ENCODE data around the gene CA7. TPM values are rescaled to one million over a fixed set of nuclear protein-coding genes. Genes with fewer than 3 reads are reported as not detected.

The CA7 gene
- total RNA-seq, 4 donors from 2014 or later, result 107 to 237 (median 152) TPM

- intact Hi-C loops (cut with DNase I; ENCODE audit: low total_unique reads), result no loop called here
- DNase-seq, result no peak
- 78 to 82% methylated on average over 3 to 4 of the region's 4 CpGs for WGBS, 2 donors (ENCODE audit: low coverage in 1 of 2)
- peaks cover 0 to 5% (median 2%) of the 10 kb centered on the region in 4 donors for H3K36me3 ChIP-seq
- H3K27ac ChIP-seq, result no peak overlapping the region
- TF ChIP-seq EP300 (IDR thresholded peaks at IDR 0.05; ENCODE audit: low read depth) (no peak), CTCF (IDR thresholded peaks at IDR 0.05) (no peak), POLR2AphosphoS5 (IDR thresholded peaks at IDR 0.05) (no peak), POLR2A (IDR thresholded peaks at IDR 0.05) (no peak)
- no peaks in the 10 kb centered on the region for H3K27me3 ChIP-seq
- H3K9me3 ChIP-seq, result no peaks in the 10 kb centered on the region
- H3K4me3 ChIP-seq, result no peak overlapping the region
- H3K4me1 ChIP-seq, result no peaks in the 10 kb centered on the region
- in situ Hi-C loops (cut with MboI; ENCODE audit: low pct_ligation_motif_present in 1 of 4, low pct_unique_long_range_greater_than_20kb in 1 of 4, low sequenced_read_pairs in 3 of 4), result no loop called here
These were observed 45.4 kb downstream of the CA7 start for GRCh38 chr16:66889622-66890021.

GRCh38 chr16:66890799-66891198 is 46.6 kb downstream of the CA7 start:
- in situ Hi-C loops (cut with MboI; ENCODE audit: low pct_ligation_motif_present in 1 of 4, low pct_unique_long_range_greater_than_20kb in 1 of 4, low sequenced_read_pairs in 3 of 4) (no loop called here), intact Hi-C loops (cut with DNase I; ENCODE audit: low total_unique reads) (no loop called here)
- H3K27me3 ChIP-seq, result no peaks in the 10 kb centered on the region
- H3K4me1 ChIP-seq, result peaks cover 0 to 6% (median 6%) of the 10 kb centered on the region in 4 donors
- WGBS, 2 donors (ENCODE audit: low coverage in 1 of 2), result 91 to 94% methylated on average over 1 to 2 of the region's 2 CpGs
- peaks cover 0 to 5% (median 0%) of the 10 kb centered on the region in 4 donors for H3K36me3 ChIP-seq
- no peak overlapping the region for H3K4me3 ChIP-seq
- no peak for DNase-seq
- TF ChIP-seq EP300 (IDR thresholded peaks at IDR 0.05; ENCODE audit: low read depth), result no peak
- no peak for TF ChIP-seq POLR2AphosphoS5 (IDR thresholded peaks at IDR 0.05)
- TF ChIP-seq CTCF (IDR thresholded peaks at IDR 0.05), result no peak
- no peak for TF ChIP-seq POLR2A (IDR thresholded peaks at IDR 0.05)
- H3K9me3 ChIP-seq, result no peaks in the 10 kb centered on the region
- H3K27ac ChIP-seq, result no peak overlapping the region

- Histone ChIP-seq H3K27ac (no peak overlapping the region), H3K36me3 (peaks cover 0 to 4% (median 0%) of the 10 kb centered on the region in 4 donors), H3K27me3 (no peaks in the 10 kb centered on the region), H3K9me3 (no peaks in the 10 kb centered on the region), H3K4me1 (peaks cover 0 to 12% (median 10%) of the 10 kb centered on the region in 4 donors), H3K4me3 (no peak overlapping the region)
- no peak for DNase-seq
- in situ Hi-C loops (cut with MboI; ENCODE audit: low pct_ligation_motif_present in 1 of 4, low pct_unique_long_range_greater_than_20kb in 1 of 4, low sequenced_read_pairs in 3 of 4) (no loop called here), intact Hi-C loops (cut with DNase I; ENCODE audit: low total_unique reads) (no loop called here)
- TF ChIP-seq EP300 (IDR thresholded peaks at IDR 0.05; ENCODE audit: low read depth) (no peak), POLR2AphosphoS5 (IDR thresholded peaks at IDR 0.05) (no peak), CTCF (IDR thresholded peaks at IDR 0.05) (no peak), POLR2A (IDR thresholded peaks at IDR 0.05) (no peak)
- WGBS, 2 donors (ENCODE audit: low coverage in 1 of 2), result 90% methylated on average over 4 of the region's 4 CpGs; no CpG with 5 or more reads in 1 of the 2 donors
These were observed 47.1 kb downstream of the CA7 start for GRCh38 chr16:66891360-66891759.

GRCh38 chr16:66891797-66892196 is 47.6 kb downstream of the CA7 start:
- intact Hi-C loops (cut with DNase I; ENCODE audit: low total_unique reads) (no loop called here), in situ Hi-C loops (cut with MboI; ENCODE audit: low pct_ligation_motif_present in 1 of 4, low pct_unique_long_range_greater_than_20kb in 1 of 4, low sequenced_read_pairs in 3 of 4) (no loop called here)
- H3K4me1 ChIP-seq, result peaks cover 0 to 14% (median 11%) of the 10 kb centered on the region in 4 donors
- 95 to 98% methylated on average over 6 of the region's 6 CpGs for WGBS, 2 donors (ENCODE audit: low coverage in 1 of 2)
- H3K4me3 ChIP-seq, result no peak overlapping the region
- DNase-seq, result no peak
- H3K36me3 ChIP-seq, result peaks cover 0 to under 1% (median 0%) of the 10 kb centered on the region in 4 donors
- TF ChIP-seq POLR2A (IDR thresholded peaks at IDR 0.05), result no peak
- TF ChIP-seq POLR2AphosphoS5 (IDR thresholded peaks at IDR 0.05), result no peak
- no peak for TF ChIP-seq EP300 (IDR thresholded peaks at IDR 0.05; ENCODE audit: low read depth)
- H3K9me3 ChIP-seq, result no peaks in the 10 kb centered on the region
- no peaks in the 10 kb centered on the region for H3K27me3 ChIP-seq
- no peak overlapping the region for H3K27ac ChIP-seq

- no peak overlapping the region for H3K27ac ChIP-seq
- intact Hi-C loops (cut with DNase I; ENCODE audit: low total_unique reads) (loop anchor here (2.0 kb wide), 1 partner anchor 35 kb away; no protein-coding TSS in a partner anchor), in situ Hi-C loops (cut with MboI; ENCODE audit: low pct_ligation_motif_present in 1 of 4, low pct_unique_long_range_greater_than_20kb in 1 of 4, low sequenced_read_pairs in 3 of 4) (no loop called here)
- no peaks in the 10 kb centered on the region for H3K27me3 ChIP-seq
- no peaks in the 10 kb centered on the region for H3K36me3 ChIP-seq
- no peak for DNase-seq
- no peak for TF ChIP-seq POLR2A (IDR thresholded peaks at IDR 0.05)
- TF ChIP-seq CTCF (IDR thresholded peaks at IDR 0.05), result no peak
- no peak overlapping the region for H3K4me3 ChIP-seq
- WGBS, 2 donors (ENCODE audit: low coverage in 1 of 2), result 83% methylated on average over 2 of the region's 2 CpGs; no CpG with 5 or more reads in 1 of the 2 donors
- H3K4me1 ChIP-seq, result peaks cover 5 to 34% (median 20%) of the 10 kb centered on the region in 4 donors
- no peaks in the 10 kb centered on the region for H3K9me3 ChIP-seq
These were observed 49.8 kb downstream of the CA7 start for GRCh38 chr16:66894055-66894454.

Data from transverse colon (tissue), 4 donors.